ENCODE data around the gene DNAJC7.
"Not testable (repeated sequence)": the region's sequence is repeated elsewhere in the genome, so short reads cannot be mapped to it uniquely, and the experiment has no call there.

DNAJC7 gene

GRCh38 chr17:42010898-42011516 is 6.2 kb downstream of the DNAJC7 start:
- Histone ChIP-seq H3K27me3 (ENCODE audit: control insufficient read depth in 1 of 2, insufficient read depth in 2 of 2, low read length in 2 of 2) (no peaks in the 10 kb centered on the region), H3K4me1 (ENCODE audit: control insufficient read depth, insufficient read depth, low read length) (peaks cover 18% of the 10 kb centered on the region), H3K27ac (ENCODE audit: low read length) (no peak overlapping the region)

GRCh38 chr17:42010266-42010680 is 7.0 kb downstream of the DNAJC7 start:
- H3K4me1 ChIP-seq (ENCODE audit: control insufficient read depth, insufficient read depth, low read length): peaks cover 12% of the 10 kb centered on the region
- H3K36me3 ChIP-seq (ENCODE audit: control insufficient read depth in 2 of 2, insufficient read depth in 2 of 2, low read length in 2 of 2); H3K27me3 ChIP-seq (ENCODE audit: control insufficient read depth in 1 of 2, insufficient read depth in 2 of 2, low read length in 2 of 2); H3K4me3 ChIP-seq (ENCODE audit: low read length in 2 of 2); H3K9ac ChIP-seq (ENCODE audit: low read length in 2 of 2); H3K9me3 ChIP-seq (ENCODE audit: control insufficient read depth in 2 of 2, low read length in 2 of 2); H3K27ac ChIP-seq (ENCODE audit: low read length): not testable (repeated sequence)

More at GRCh38 chr17:42010898-42011516, 6.2 kb downstream of the DNAJC7 start:
- Histone ChIP-seq H3K4me3 (ENCODE audit: low read length in 2 of 2) (no peak overlapping the region), H3K36me3 (ENCODE audit: control insufficient read depth in 2 of 2, insufficient read depth in 2 of 2, low read length in 2 of 2) (peaks cover 0 to 5% of the 10 kb centered on the region in 2 donors), H3K9ac (ENCODE audit: low read length in 2 of 2) (no peak overlapping the region), H3K9me3 (ENCODE audit: control insufficient read depth in 2 of 2, low read length in 2 of 2) (no peaks in the 10 kb centered on the region)

- no peak overlapping the region for H3K4me3 ChIP-seq (ENCODE audit: low read length in 2 of 2)
- H3K27me3 ChIP-seq (ENCODE audit: control insufficient read depth in 1 of 2, insufficient read depth in 2 of 2, low read length in 2 of 2): no peaks in the 10 kb centered on the region
- H3K36me3 ChIP-seq (ENCODE audit: control insufficient read depth in 2 of 2, insufficient read depth in 2 of 2, low read length in 2 of 2): peaks cover 0 to 5% of the 10 kb centered on the region in 2 donors
- H3K9ac ChIP-seq (ENCODE audit: low read length in 2 of 2): no peak overlapping the region
- peaks cover 7% of the 10 kb centered on the region for H3K4me1 ChIP-seq (ENCODE audit: control insufficient read depth, insufficient read depth, low read length)
- H3K9me3 ChIP-seq (ENCODE audit: control insufficient read depth in 2 of 2, low read length in 2 of 2): no peaks in the 10 kb centered on the region
- H3K27ac ChIP-seq (ENCODE audit: low read length): no peak overlapping the region
Observed at GRCh38 chr17:42009170-42009569, 8.1 kb downstream of the DNAJC7 start.

GRCh38 chr17:42005166-42005565 is 12.1 kb downstream of the DNAJC7 start:
- Histone ChIP-seq H3K9ac (ENCODE audit: low read length in 2 of 2) (no peak overlapping the region), H3K9me3 (ENCODE audit: control insufficient read depth in 2 of 2, low read length in 2 of 2) (no peaks in the 10 kb centered on the region), H3K4me3 (ENCODE audit: low read length in 2 of 2) (no peak overlapping the region), H3K36me3 (ENCODE audit: control insufficient read depth in 2 of 2, insufficient read depth in 2 of 2, low read length in 2 of 2) (peaks cover 18% of the 10 kb centered on the region in 2 donors), H3K27me3 (ENCODE audit: control insufficient read depth in 1 of 2, insufficient read depth in 2 of 2, low read length in 2 of 2) (no peaks in the 10 kb centered on the region), H3K27ac (ENCODE audit: low read length) (no peak overlapping the region), H3K4me1 (ENCODE audit: control insufficient read depth, insufficient read depth, low read length) (no peaks in the 10 kb centered on the region)

- H3K4me1 ChIP-seq (ENCODE audit: control insufficient read depth, insufficient read depth, low read length): no peaks in the 10 kb centered on the region
- H3K9me3 ChIP-seq (ENCODE audit: control insufficient read depth in 2 of 2, low read length in 2 of 2): no peaks in the 10 kb centered on the region
- no peak overlapping the region for H3K4me3 ChIP-seq (ENCODE audit: low read length in 2 of 2)
- no peak overlapping the region for H3K27ac ChIP-seq (ENCODE audit: low read length)
- peaks cover 24 to 30% of the 10 kb centered on the region in 2 donors for H3K36me3 ChIP-seq (ENCODE audit: control insufficient read depth in 2 of 2, insufficient read depth in 2 of 2, low read length in 2 of 2)
- H3K9ac ChIP-seq (ENCODE audit: low read length in 2 of 2): no peak overlapping the region
- H3K27me3 ChIP-seq (ENCODE audit: control insufficient read depth in 1 of 2, insufficient read depth in 2 of 2, low read length in 2 of 2): no peaks in the 10 kb centered on the region
Observed at GRCh38 chr17:42002792-42003301, 14.4 kb downstream of the DNAJC7 start.

- Histone ChIP-seq H3K27ac (ENCODE audit: low read length) (no peak overlapping the region), H3K4me1 (ENCODE audit: control insufficient read depth, insufficient read depth, low read length) (no peaks in the 10 kb centered on the region), H3K9me3 (ENCODE audit: control insufficient read depth in 2 of 2, low read length in 2 of 2) (no peaks in the 10 kb centered on the region), H3K36me3 (ENCODE audit: control insufficient read depth in 2 of 2, insufficient read depth in 2 of 2, low read length in 2 of 2) (peaks cover 27 to 30% of the 10 kb centered on the region in 2 donors), H3K4me3 (ENCODE audit: low read length in 2 of 2) (no peak overlapping the region), H3K27me3 (ENCODE audit: control insufficient read depth in 1 of 2, insufficient read depth in 2 of 2, low read length in 2 of 2) (no peaks in the 10 kb centered on the region), H3K9ac (ENCODE audit: low read length in 2 of 2) (no peak overlapping the region)
Observed at GRCh38 chr17:42002175-42002791, 15.0 kb downstream of the DNAJC7 start.

GRCh38 chr17:42001729-42002128 is 15.5 kb downstream of the DNAJC7 start:
- peaks cover 31 to 34% of the 10 kb centered on the region in 2 donors for H3K36me3 ChIP-seq (ENCODE audit: control insufficient read depth in 2 of 2, insufficient read depth in 2 of 2, low read length in 2 of 2)
- no peaks in the 10 kb centered on the region for H3K9me3 ChIP-seq (ENCODE audit: control insufficient read depth in 2 of 2, low read length in 2 of 2)
- H3K27me3 ChIP-seq (ENCODE audit: control insufficient read depth in 1 of 2, insufficient read depth in 2 of 2, low read length in 2 of 2): no peaks in the 10 kb centered on the region
- no peaks in the 10 kb centered on the region for H3K4me1 ChIP-seq (ENCODE audit: control insufficient read depth, insufficient read depth, low read length)
- no peak overlapping the region for H3K9ac ChIP-seq (ENCODE audit: low read length in 2 of 2)
- H3K27ac ChIP-seq (ENCODE audit: low read length): no peak overlapping the region
- H3K4me3 ChIP-seq (ENCODE audit: low read length in 2 of 2): no peak overlapping the region

GRCh38 chr17:42000413-42001133 is 16.7 kb downstream of the DNAJC7 start:
- Histone ChIP-seq H3K27ac (ENCODE audit: low read length) (no peak overlapping the region), H3K4me1 (ENCODE audit: control insufficient read depth, insufficient read depth, low read length) (no peaks in the 10 kb centered on the region), H3K9me3 (ENCODE audit: control insufficient read depth in 2 of 2, low read length in 2 of 2) (no peaks in the 10 kb centered on the region), H3K36me3 (ENCODE audit: control insufficient read depth in 2 of 2, insufficient read depth in 2 of 2, low read length in 2 of 2) (peaks cover 41 to 45% of the 10 kb centered on the region in 2 donors), H3K4me3 (ENCODE audit: low read length in 2 of 2) (no peak overlapping the region), H3K27me3 (ENCODE audit: control insufficient read depth in 1 of 2, insufficient read depth in 2 of 2, low read length in 2 of 2) (no peaks in the 10 kb centered on the region), H3K9ac (ENCODE audit: low read length in 2 of 2) (no peak overlapping the region)

GRCh38 chr17:41998497-41998896 is 18.7 kb downstream of the DNAJC7 start:
- no peaks in the 10 kb centered on the region for H3K4me1 ChIP-seq (ENCODE audit: control insufficient read depth, insufficient read depth, low read length)
- H3K9ac ChIP-seq (ENCODE audit: low read length in 2 of 2): no peak overlapping the region
- H3K9me3 ChIP-seq (ENCODE audit: control insufficient read depth in 2 of 2, low read length in 2 of 2): no peaks in the 10 kb centered on the region
- H3K27ac ChIP-seq (ENCODE audit: low read length): no peak overlapping the region
- peaks cover 51 to 54% of the 10 kb centered on the region in 2 donors for H3K36me3 ChIP-seq (ENCODE audit: control insufficient read depth in 2 of 2, insufficient read depth in 2 of 2, low read length in 2 of 2)
- no peaks in the 10 kb centered on the region for H3K27me3 ChIP-seq (ENCODE audit: control insufficient read depth in 1 of 2, insufficient read depth in 2 of 2, low read length in 2 of 2)
- no peak overlapping the region for H3K4me3 ChIP-seq (ENCODE audit: low read length in 2 of 2)

- Histone ChIP-seq H3K36me3 (ENCODE audit: control insufficient read depth in 2 of 2, insufficient read depth in 2 of 2, low read length in 2 of 2) (peaks cover 52 to 58% of the 10 kb centered on the region in 2 donors), H3K4me3 (ENCODE audit: low read length in 2 of 2) (no peak overlapping the region), H3K27ac (ENCODE audit: low read length) (no peak overlapping the region), H3K27me3 (ENCODE audit: control insufficient read depth in 1 of 2, insufficient read depth in 2 of 2, low read length in 2 of 2) (no peaks in the 10 kb centered on the region), H3K9me3 (ENCODE audit: control insufficient read depth in 2 of 2, low read length in 2 of 2) (no peaks in the 10 kb centered on the region), H3K9ac (ENCODE audit: low read length in 2 of 2) (no peak overlapping the region), H3K4me1 (ENCODE audit: control insufficient read depth, insufficient read depth, low read length) (peaks cover 2% of the 10 kb centered on the region)
Observed at GRCh38 chr17:41996855-41997164, 20.4 kb downstream of the DNAJC7 start.
